ENCODE measurements around the gene ZNF860.
"Not testable (repeated sequence)": the region's sequence is repeated elsewhere in the genome, so short reads cannot be mapped to it uniquely, and the experiment has no call there.

Gene ZNF860

DNA sequence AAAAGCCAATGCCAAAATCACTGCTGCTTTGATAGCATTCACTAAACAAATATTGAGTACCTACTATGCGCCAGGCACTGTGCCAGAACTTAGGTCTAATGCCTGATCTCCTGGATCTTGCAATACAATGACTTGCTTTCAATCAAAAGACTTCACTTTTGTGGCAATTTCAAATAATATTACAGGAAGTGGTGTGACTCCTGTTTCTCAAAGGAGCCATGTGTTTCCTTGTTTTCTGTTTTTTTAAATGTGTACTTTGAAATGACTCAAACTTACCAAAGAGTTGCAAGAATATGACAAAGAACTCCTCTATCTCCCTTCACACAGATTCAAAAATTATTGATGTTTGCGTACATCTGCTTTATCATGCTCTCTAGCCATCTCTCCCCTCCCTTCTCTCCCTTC is 18.7 kb upstream of the ZNF860 start:
- DNase-seq, result no peak

- DNase-seq, result no peak
Measured at GRCh38 chr3:31966978-31967591, 14.5 kb upstream of the ZNF860 start.

DNA sequence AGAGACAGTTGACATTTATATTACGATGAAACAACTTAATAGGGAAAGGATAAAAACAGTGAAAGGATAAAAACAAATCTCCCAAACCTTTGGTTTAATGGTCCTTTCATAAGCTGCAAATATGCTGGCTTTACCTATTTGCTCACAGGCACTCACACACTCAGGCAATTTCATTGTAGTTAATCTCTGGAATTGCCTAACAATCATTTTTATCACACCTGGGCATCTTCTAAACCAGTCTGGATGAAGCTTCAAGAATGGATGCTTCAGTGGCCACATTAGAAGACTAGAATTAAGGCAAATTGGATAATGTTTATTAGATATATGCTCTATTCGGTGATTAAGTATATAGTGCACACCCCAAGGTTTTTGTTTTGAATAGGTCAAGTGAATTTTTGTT is 14.0 kb upstream of the ZNF860 start:
- DNase-seq, result no peak

DNA sequence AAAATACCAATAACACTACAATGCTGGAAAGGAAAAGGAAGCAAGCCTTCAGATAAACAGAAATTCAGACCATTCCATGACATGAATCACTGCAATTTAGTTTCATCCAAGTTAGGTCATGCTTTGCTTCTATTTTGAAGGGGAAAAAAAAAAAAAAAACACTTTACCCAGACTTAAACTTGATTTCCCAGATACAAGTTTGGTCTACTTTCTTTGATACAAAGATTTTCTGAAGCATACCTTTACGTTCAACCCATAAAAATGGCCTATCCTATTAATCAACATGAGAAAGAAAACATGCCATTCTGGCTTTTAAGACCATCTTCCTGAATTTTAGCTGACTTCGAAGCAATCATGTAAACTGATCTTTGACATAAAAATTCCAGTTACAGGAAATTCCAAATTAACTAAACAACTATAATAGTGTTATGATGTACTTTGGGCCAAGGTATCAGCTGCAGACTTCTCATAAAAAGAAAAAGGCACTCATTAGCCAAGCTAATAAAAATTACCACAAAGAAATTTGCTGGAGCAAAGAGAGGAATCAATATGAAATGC is 13.1 kb upstream of the ZNF860 start:
- no peak for DNase-seq

- no peak for DNase-seq
Measured at GRCh38 chr3:31968927-31969418, 12.6 kb upstream of the ZNF860 start.

- DNase-seq, result no peak
Measured at GRCh38 chr3:31971607-31972006, 9.9 kb upstream of the ZNF860 start.

DNA sequence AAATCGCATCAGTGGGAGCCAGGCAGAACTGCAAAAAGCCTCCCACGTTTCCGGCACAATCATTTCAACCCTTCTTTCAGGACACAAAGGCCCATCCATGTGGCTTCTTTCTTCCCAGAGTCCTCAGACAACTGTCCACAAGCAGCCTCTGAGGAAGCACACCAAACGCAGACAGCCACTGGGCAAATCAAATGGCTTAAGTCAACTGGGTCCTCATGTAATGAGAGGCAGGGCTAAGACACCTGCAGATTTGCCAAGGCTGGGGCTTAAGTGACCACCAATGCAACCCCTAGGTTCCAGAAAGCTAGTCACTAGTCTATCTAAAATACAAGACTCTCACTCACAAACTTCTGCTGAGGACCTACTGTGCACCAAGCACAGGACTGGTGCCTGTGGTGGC is 8.5 kb upstream of the ZNF860 start:
- DNase-seq, result no peak

DNA sequence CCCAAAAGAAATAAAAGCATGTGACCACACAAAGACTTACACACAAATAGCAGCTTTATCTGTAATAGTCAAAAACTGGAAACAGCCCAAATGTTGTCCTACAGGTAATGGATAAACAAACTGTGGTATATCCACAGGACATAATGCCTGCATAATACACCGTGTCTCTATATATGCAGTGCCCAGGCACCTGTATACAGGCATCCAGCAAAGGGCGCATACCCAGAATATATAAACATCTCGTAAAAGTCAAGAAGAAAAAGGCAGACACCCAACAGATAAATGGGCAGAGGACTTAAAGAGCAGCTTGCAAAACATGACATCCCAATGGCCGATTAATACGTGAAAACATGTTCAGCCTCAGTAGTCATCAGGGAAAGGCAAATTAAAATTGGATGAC is 7.7 kb upstream of the ZNF860 start:
- no peak for DNase-seq

- no peak for DNase-seq
Measured at GRCh38 chr3:31974471-31974870, 7.1 kb upstream of the ZNF860 start.

DNA sequence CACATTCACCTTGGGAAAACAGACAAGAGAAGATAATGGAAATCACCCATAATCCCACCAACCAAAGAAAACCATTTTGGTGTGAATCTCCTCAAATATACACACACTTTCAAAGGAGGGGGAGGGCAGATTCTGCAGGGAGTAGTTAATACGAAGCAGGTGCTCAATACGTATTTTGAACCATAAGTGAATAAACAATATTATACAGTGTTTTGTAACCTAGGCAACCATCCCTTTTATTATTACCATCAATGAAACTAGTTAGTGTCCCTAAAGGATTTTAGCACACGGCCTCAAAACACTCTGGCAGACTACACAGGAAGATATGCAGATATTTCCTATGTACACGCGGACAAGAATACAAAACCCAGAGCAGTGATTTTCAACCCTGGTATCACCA is 6.6 kb upstream of the ZNF860 start:
- DNase-seq, result no peak

- no peak for DNase-seq
Measured at GRCh38 chr3:31976302-31976701, 5.2 kb upstream of the ZNF860 start.

DNA sequence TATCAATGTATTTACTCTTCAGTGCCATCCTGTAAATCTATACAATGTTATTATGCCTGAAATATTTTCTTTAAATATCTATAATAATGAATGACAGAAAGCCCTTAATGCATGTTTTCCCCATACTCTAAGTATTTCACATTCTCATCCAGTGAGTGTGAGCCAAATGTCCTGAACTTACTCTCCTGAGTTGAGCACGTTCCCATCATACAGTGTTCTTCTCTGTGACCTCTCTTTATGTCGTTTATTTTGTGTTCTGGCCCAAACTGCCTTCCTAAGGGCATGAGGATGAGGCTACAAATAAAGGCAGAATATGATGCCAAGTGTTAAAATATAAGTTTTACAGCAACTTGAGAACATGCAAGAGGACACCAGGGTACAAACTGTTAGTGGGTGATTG is 3.8 kb upstream of the ZNF860 start:
- no peak for DNase-seq

GRCh38 chr3:31978553-31978952 is 3.0 kb upstream of the ZNF860 start:
- no peak for DNase-seq

- no peak for DNase-seq
Measured at GRCh38 chr3:31979001-31979697, 2.4 kb upstream of the ZNF860 start.

DNA sequence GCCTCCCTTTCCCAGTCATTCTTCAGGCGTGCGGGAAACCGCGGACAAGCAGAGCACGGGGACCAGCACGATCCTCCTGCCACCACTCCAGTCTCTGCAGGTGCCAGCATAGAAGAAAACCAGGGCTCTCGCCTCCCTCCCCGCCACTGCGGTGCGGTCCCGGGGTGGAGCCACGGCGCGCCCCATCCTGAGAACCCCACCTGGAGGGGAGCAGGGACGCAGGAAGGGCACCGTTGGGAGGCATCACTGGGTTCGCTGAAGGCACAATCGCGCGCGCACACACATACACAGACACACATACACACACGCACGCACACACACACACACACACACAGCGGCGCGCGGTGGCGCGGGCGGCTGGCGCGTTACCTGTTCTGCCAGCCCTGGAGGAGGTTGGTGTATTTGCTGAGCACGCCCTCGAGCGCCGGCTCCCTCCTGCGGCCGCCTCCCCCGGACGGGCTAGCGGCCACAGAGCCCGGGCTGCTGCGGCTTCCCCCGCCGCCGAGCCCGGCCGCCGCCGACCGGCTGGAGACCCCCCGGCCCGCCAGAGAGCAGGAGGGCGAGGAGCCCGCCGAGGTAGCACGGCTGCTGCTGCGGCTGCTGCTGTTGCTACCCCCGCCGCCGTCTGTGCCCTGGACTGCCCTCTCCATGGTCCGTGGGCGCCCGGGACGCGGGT is 882 bp upstream of the ZNF860 start:
- peak; percentile 11 for DNase-seq

- DNase-seq, result no peak
Measured at GRCh38 chr3:31984321-31984720, 2.8 kb downstream of the ZNF860 start.

DNA sequence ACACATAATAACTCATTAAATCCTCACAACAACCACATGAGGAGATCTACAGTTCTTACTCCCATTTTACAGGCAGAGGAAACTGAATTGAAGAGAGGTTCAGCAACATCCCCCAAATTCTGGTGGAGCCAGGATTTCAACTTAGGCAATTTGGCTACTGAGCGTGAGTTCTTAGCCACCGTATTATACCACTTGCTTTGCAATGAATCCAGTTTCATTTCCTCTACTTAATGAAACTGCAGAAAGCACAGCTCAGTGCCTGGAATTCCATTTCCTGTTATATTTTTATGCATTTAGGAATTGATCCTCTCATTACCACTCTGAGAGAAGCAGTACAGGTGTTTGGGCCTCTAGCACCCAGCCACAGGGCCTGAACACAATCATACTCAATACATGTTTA is 4.3 kb downstream of the ZNF860 start:
- no peak for DNase-seq

DNA sequence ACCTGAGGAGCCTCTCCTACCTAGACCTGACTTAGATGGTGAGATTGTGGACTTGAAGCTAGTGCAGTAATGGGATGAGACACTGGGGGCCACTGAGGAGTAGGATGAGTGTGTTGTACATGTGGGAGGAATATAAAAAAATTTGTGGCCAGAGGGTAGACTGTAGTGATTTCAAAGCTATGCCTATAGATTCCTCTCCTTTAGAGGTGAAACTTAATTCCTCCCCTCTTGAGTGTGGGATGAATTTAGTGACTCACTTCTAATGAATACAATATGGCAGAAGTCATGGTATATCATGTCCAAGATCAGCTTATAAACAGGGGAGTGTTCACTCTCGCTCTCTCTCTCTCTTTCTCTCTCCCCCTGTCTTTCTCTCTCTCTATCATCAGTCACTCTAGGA is 6.7 kb downstream of the ZNF860 start:
- DNase-seq, result no peak

GRCh38 chr3:31992995-31993394 is 11.4 kb downstream of the ZNF860 start:
- DNase-seq, result not testable (repeated sequence)

- no peak for DNase-seq
Measured at GRCh38 chr3:31993843-31994242, 12.3 kb downstream of the ZNF860 start.

GRCh38 chr3:31995026-31995425 is 13.5 kb downstream of the ZNF860 start:
- DNase-seq, result not testable (repeated sequence)

GRCh38 chr3:31996195-31996594 is 14.6 kb downstream of the ZNF860 start:
- no peak for DNase-seq

DNA sequence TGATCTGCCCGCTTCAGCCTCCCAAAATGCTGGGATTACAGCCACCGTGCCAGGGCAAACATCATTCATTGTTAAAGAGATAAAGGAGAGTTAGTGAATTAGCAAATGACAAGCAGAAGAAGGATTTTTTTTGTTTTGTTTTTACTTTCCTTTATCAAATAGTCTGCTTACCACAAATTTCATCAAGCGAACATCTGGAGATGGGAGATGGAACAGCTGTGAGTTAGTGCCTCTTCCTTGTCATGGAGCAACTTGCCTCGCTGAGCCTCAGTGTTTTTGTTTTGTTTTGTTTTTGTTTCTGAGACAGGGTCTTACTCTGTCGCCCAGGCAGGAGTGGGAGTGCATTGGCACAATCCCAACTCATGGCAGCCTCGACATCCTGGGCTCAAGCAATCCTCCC is 15.9 kb downstream of the ZNF860 start:
- DNase-seq, result no peak

GRCh38 chr3:31999907-32000439 is 18.4 kb downstream of the ZNF860 start:
- DNase-seq, result no peak
